Renal pelvis (tissue), 4 donors: Measurements from ENCODE around the gene HECW1. TPM values are rescaled to one million over a fixed set of nuclear protein-coding genes. Genes with fewer than 3 reads are reported as not detected.
"Not testable (repeated sequence)": the region's sequence is repeated elsewhere in the genome, so short reads cannot be mapped to it uniquely, and the experiment has no call there.

ENCODE experiments used
- DNase-seq: peaks from one replicate; pipeline ENCODE4 v3.0.0-alpha.2; 2013
- polyA plus RNA-seq, 3 donors: library from polyadenylated mRNA; unstranded; fragments of 120-200 nt; gene quantifications; one replicate each; pipeline ENCODE4 v1.2.1, GENCODE V29; 2013; ENCODE audit not compliant: insufficient read length in 3 of 3

HECW1 gene
- polyA plus RNA-seq, 3 donors: 6.4 to 8.3 (median 7.7) TPM

GRCh38 chr7:43465581-43466554 is 353.4 kb downstream of the HECW1 start:
- no peak for DNase-seq

GRCh38 chr7:43467406-43467805 is 355.0 kb downstream of the HECW1 start:
- no peak for DNase-seq

- DNase-seq: no peak
Measured at GRCh38 chr7:43467846-43468245, 355.4 kb downstream of the HECW1 start.

GRCh38 chr7:43469051-43469450 is 356.6 kb downstream of the HECW1 start:
- no peak for DNase-seq

- no peak for DNase-seq
Measured at GRCh38 chr7:43470110-43470509, 357.7 kb downstream of the HECW1 start.

- no peak for DNase-seq
Measured at GRCh38 chr7:43475983-43476382, 363.5 kb downstream of the HECW1 start.

- no peak for DNase-seq
Measured at GRCh38 chr7:43476896-43477295, 364.4 kb downstream of the HECW1 start.

GRCh38 chr7:43479042-43479441 is 366.6 kb downstream of the HECW1 start:
- no peak for DNase-seq

- DNase-seq: no peak
Measured at GRCh38 chr7:43479543-43479942, 367.1 kb downstream of the HECW1 start.

- no peak for DNase-seq
Measured at GRCh38 chr7:43480581-43480980, 368.1 kb downstream of the HECW1 start.

GRCh38 chr7:43481902-43482678 is 369.6 kb downstream of the HECW1 start:
- DNase-seq: no peak

- no peak for DNase-seq
Measured at GRCh38 chr7:43482679-43483252, 370.3 kb downstream of the HECW1 start.

- DNase-seq: no peak
Measured at GRCh38 chr7:43484678-43485395, 372.4 kb downstream of the HECW1 start.

- no peak for DNase-seq
Measured at GRCh38 chr7:43485580-43485979, 373.1 kb downstream of the HECW1 start.

GRCh38 chr7:43486008-43486407 is 373.6 kb downstream of the HECW1 start:
- not testable (repeated sequence) for DNase-seq

- no peak for DNase-seq
Measured at GRCh38 chr7:43486634-43487033, 374.2 kb downstream of the HECW1 start.

- no peak for DNase-seq
Measured at GRCh38 chr7:43487731-43488073, 375.3 kb downstream of the HECW1 start.

GRCh38 chr7:43489257-43489656 is 376.8 kb downstream of the HECW1 start:
- no peak for DNase-seq

- no peak for DNase-seq
Measured at GRCh38 chr7:43490016-43490415, 377.6 kb downstream of the HECW1 start.

- DNase-seq: no peak
Measured at GRCh38 chr7:43491123-43491522, 378.7 kb downstream of the HECW1 start.

- no peak for DNase-seq
Measured at GRCh38 chr7:43491984-43492383, 379.5 kb downstream of the HECW1 start.

GRCh38 chr7:43492896-43493295 is 380.4 kb downstream of the HECW1 start:
- DNase-seq: no peak
